NCI-H1417 treated with DMSO at 0.1 percent for 48 hours (cell line): ENCODE results near the gene UBE2H.
"Not testable (repeated sequence)": the region's sequence is repeated elsewhere in the genome, so short reads cannot be mapped to it uniquely, and the experiment has no call there.

Source experiments
- DNase-seq: peaks from one replicate; lab custom pipeline; 2025; lab: John Stamatoyannopoulos, UW

UBE2H gene

DNA sequence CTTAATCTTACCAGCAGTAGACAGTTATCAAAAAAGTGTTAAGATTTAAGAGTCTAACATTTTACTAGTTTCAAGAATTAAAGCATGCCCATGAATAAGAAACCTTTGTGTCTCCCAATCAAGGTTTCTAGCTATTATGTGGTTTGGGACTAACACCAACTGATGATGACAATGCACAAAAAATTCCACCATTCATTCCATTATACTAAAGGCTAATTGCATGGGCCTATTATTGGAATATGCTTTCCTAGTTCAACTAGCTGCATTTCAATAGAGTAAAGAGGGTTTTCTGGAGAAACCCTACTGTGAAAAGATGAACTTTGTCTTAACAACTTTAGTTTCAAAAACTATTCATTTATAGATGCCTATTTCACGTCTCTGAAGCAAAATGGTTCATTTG, 44.6 kb downstream of the UBE2H start:
- no peak for DNase-seq

DNA sequence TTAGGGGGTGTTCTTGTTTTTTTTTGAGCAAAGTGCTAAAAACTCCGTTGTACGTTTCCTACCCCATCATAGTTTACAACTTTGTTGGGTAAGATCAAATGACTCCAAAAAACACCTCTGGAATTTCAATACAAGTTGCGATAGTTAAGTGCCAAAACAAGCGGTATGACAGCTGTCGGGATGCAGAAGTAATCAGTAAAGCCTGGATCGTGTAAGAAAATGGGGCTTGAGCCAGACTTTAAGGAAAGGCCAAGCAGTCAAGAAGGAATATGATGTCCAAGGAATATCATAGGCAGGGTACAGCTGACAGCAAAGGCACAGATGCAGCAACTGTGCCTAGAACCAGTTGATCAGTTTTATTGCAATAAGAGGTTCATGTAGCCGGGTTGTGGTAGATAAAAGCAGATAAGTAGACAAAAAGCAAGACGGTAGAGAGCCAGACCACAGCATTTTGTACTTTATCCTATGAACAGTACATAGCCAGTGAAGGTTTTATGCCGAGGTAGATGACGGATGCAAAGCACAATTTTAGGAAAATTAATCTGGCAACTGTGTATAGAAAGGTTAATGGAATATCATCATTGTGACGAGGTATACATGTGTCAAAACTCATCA, 45.5 kb downstream of the UBE2H start:
- DNase-seq, result no peak

DNA sequence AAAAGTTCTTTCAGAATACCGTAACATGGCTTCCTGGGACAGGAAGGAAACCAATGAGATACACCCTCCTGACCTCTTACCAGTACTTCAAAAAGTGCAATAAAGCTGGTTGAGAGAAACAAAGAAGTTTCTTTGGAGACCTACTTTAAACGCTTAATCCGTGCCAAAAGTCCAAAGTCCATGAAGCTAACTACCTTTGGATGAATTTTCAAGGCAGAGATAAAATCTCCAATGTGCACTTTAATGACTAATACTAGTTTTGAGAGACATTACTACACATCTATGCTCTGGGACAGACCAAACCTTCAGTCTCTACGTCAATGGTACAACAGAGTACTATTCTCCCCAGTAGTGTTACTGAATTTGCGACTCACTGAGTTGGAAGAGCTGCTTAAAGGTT, 46.1 kb downstream of the UBE2H start:
- DNase-seq, result no peak

GRCh38 chr7:129903935-129904334, 48.8 kb downstream of the UBE2H start:
- DNase-seq, result no peak

GRCh38 chr7:129902788-129903422, 49.9 kb downstream of the UBE2H start:
- no peak for DNase-seq

GRCh38 chr7:129898502-129899160, 54.1 kb downstream of the UBE2H start:
- no peak for DNase-seq

DNA sequence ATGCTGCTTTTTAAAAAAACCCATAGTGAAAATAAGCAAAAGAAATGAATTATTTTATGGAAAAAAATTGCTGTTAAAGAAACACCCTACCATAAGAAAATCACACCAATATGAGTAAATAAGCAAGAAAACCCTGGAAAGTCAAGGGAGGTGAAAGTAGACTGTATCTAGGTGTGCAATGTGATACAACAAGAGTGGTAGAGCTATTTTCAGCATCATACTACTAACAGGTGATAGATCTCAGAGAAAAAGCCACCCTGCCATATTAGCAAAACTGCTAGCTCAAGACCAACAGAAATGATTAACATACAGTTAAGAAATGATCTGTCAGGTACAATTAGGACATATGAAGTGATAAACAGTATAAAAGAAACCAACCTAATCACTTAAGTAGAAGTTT, 54.8 kb downstream of the UBE2H start:
- no peak for DNase-seq

- no peak for DNase-seq
These were observed 56.0 kb downstream of the UBE2H start for GRCh38 chr7:129896568-129897382.

DNA sequence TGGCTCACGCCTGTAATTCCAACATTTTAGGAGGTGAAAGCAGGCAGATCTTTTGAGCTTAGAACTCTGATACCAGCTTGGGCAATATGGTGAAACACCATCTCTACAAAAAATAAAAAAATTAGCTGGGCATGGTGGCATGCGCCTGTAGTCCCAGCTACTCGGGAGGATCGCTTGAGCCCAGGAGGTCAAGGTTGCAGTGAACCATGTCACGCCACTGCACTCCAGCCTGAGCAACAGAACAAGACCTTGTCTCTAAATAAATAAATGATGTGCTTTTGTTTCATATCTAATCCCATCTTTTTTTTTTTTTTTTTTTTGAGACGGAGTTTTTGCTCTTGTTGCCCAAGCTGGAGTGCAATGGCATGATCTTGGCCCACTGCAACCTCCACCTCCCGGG, 58.6 kb downstream of the UBE2H start:
- not testable (repeated sequence) for DNase-seq

- no peak for DNase-seq
These were observed 62.7 kb downstream of the UBE2H start for GRCh38 chr7:129890090-129890489.

GRCh38 chr7:129889133-129889844, 63.5 kb downstream of the UBE2H start:
- no peak for DNase-seq

GRCh38 chr7:129887865-129888264, 64.9 kb downstream of the UBE2H start:
- no peak for DNase-seq

DNA sequence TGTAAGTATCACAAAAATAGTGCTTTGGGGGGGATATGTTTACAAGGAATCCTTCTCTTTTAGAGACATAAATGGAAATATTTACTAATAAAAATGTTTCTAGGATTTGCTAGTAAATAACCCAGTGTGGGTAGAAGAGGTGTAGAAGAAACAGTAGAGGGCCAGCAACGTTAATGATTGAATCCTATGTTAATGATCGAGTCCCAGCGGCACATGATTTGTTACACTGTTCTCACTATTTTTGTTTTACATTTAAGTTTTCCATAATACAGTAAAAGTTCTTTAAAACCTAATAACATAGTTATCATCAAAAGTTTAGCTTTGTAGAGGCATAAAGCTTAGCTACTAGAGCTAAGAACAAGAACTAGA, 66.0 kb downstream of the UBE2H start:
- no peak for DNase-seq

GRCh38 chr7:129886167-129886817, 66.5 kb downstream of the UBE2H start:
- DNase-seq, result no peak

GRCh38 chr7:129884495-129884894, 68.3 kb downstream of the UBE2H start:
- DNase-seq, result no peak

GRCh38 chr7:129883151-129883550, 69.6 kb downstream of the UBE2H start:
- DNase-seq, result no peak

DNA sequence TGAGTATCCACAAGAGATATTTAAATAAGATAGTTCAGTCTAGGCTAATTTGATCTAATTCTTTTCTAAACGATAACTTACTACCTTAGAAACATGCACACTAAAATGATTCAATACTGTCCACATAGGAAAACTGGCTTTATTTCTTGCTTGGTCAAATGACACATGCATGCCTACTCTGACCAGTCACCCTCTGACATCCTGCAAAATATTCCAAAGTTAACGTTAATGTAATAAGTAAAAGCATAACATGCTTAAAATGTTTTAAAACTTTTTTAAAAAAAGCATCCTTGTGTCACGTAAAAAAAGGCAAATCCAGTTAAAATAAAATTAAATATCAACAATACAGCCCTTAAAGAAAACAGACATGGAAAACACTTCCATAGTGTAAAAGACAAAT, 70.2 kb downstream of the UBE2H start:
- no peak for DNase-seq

DNA sequence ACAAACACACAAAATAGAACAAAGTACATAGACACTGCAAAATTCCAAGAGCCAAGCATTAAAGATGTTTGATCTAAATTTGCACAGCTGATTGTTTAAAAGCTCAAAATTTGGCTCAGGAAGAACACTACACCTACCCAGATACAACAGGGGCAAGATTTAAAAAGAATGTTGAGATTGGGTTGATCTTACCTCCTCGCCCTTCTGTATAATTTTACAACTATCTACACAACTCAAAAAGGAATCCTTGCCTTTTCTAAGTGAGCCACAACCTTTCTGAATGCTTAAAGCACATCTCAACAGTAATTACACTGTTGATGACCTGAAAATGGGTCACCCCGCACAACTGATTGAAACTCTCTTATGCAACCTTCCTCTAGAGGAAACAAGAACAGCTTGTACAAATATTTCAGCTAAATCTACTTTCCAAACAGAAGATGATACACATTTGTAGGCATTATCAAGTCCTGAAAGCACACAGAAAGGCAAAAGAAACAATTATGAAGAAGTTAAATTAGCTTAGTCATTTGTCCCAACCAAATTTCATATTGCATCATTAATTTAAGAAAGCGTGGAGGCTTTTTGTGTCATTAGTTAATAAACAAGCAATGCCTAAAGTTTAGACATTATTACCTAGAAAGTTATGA, 75.5 kb downstream of the UBE2H start:
- no peak for DNase-seq

- DNase-seq, result no peak
These were observed 76.9 kb downstream of the UBE2H start for GRCh38 chr7:129875745-129876411.

GRCh38 chr7:129875160-129875559, 77.6 kb downstream of the UBE2H start:
- no peak for DNase-seq

- DNase-seq, result no peak
These were observed 78.0 kb downstream of the UBE2H start for GRCh38 chr7:129874722-129875121.
